ENCODE measurements around the gene MRPS27.

DNA sequence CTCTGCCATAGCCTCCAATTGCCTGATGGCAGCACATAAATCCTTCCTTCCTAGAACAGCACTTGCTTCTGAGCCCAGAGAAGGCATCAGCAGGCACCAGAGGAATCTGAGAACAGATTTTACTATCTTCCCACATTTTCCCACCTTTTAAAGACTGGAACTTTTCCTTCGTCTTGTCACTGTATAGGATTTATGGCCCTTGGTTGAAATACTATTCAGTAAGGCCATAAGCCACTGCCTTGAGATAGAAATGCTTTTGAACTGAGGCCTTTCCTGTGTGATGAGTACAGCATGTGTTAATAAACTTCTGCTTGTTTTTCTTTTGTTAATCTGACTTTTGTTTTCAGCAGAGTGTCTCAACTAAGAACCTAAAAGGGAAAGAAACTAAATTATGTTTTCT is 84.3 kb downstream of the MRPS27 start:
- no peak for TF ChIP-seq BHLHE40 (IDR thresholded peaks at IDR 0.05; ENCODE audit: low read depth, low read length)
- TF ChIP-seq, protein P1, sequence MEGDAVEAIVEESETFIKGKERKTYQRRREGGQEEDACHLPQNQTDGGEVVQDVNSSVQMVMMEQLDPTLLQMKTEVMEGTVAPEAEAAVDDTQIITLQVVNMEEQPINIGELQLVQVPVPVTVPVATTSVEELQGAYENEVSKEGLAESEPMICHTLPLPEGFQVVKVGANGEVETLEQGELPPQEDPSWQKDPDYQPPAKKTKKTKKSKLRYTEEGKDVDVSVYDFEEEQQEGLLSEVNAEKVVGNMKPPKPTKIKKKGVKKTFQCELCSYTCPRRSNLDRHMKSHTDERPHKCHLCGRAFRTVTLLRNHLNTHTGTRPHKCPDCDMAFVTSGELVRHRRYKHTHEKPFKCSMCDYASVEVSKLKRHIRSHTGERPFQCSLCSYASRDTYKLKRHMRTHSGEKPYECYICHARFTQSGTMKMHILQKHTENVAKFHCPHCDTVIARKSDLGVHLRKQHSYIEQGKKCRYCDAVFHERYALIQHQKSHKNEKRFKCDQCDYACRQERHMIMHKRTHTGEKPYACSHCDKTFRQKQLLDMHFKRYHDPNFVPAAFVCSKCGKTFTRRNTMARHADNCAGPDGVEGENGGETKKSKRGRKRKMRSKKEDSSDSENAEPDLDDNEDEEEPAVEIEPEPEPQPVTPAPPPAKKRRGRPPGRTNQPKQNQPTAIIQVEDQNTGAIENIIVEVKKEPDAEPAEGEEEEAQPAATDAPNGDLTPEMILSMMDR (conservative IDR thresholded peaks at IDR 0.05; ENCODE audit: low read depth, low read length), result no peak
- TF ChIP-seq MXI1 (IDR thresholded peaks at IDR 0.05; ENCODE audit: borderline replicate concordance, low read depth, low read length), result no peak
- no peak for TF ChIP-seq RFX5 (IDR thresholded peaks at IDR 0.05; ENCODE audit: low read depth, low read length)
- no peak for TF ChIP-seq SMC3 (IDR thresholded peaks at IDR 0.05; ENCODE audit: low read depth, low read length)
- no peak for TF ChIP-seq POLR2A (IDR thresholded peaks at IDR 0.05; ENCODE audit: low read depth, low read length)
- TF ChIP-seq, protein P2, sequence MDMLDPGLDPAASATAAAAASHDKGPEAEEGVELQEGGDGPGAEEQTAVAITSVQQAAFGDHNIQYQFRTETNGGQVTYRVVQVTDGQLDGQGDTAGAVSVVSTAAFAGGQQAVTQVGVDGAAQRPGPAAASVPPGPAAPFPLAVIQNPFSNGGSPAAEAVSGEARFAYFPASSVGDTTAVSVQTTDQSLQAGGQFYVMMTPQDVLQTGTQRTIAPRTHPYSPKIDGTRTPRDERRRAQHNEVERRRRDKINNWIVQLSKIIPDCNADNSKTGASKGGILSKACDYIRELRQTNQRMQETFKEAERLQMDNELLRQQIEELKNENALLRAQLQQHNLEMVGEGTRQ (IDR thresholded peaks at IDR 0.05; ENCODE audit: low read depth, low read length), result no peak
